ENCODE measurements around the gene DPP9. TPM values are rescaled to one million over a fixed set of nuclear protein-coding genes. Genes with fewer than 3 reads are reported as not detected.

Gene DPP9
- total RNA-seq, 1 experiment from 2014 or later, result 46.4 TPM

- Histone ChIP-seq H3K79me1 (ENCODE audit: insufficient read depth, low read depth, low read length, poor library complexity, severe bottlenecking) (no peaks in the 10 kb centered on the region), H4K8ac (replicated peaks; ENCODE audit: insufficient read length, low read depth, low read length) (no peak overlapping the region), H2BK120ac (ENCODE audit: low read depth, low read length, poor library complexity, severe bottlenecking) (no peak overlapping the region), H4K20me1 (ENCODE audit: control insufficient read depth, insufficient read depth, insufficient read length) (no peaks in the 10 kb centered on the region), H3K14ac (ENCODE audit: insufficient read depth, low read length) (no peak overlapping the region), H3K4ac (ENCODE audit: low read depth, low read length) (no peak overlapping the region), H3K23me2 (ENCODE audit: insufficient read length, low read depth, low read length, poor library complexity, severe bottlenecking) (no peaks in the 10 kb centered on the region), H3T11ph (ENCODE audit: low read length) (no peak overlapping the region), H2BK5ac (ENCODE audit: insufficient read length, low read length) (no peak overlapping the region), H3K18ac (ENCODE audit: insufficient read length, low read depth, low read length) (no peak overlapping the region), H2BK12ac (ENCODE audit: insufficient read length, low read depth, low read length) (no peak overlapping the region), H3K56ac (ENCODE audit: insufficient read length, low read depth, low read length) (no peak overlapping the region), H2BK20ac (ENCODE audit: low read depth, low read length, poor library complexity, severe bottlenecking) (no peak overlapping the region), H2BK15ac (ENCODE audit: low read depth, low read length) (no peak overlapping the region), H3K23ac (ENCODE audit: insufficient read length, low read depth, low read length) (no peak overlapping the region), H3K9ac (ENCODE audit: extremely low read depth, insufficient read length, low read length) (no peak overlapping the region), H3K27ac (ENCODE audit: insufficient read length, low read depth, low read length) (no peak overlapping the region), H2AFZ (ENCODE audit: low read length) (no peak overlapping the region), H3K27me3 (ENCODE audit: insufficient read depth, low read length) (no peaks in the 10 kb centered on the region), H4K5ac (ENCODE audit: insufficient read length, low read depth, low read length) (no peak overlapping the region), H4K91ac (ENCODE audit: insufficient read length, low read depth, low read length) (no peak overlapping the region), H3K9me3 (ENCODE audit: control insufficient read depth, low read depth, low read length) (no peaks in the 10 kb centered on the region), H3K79me2 (ENCODE audit: insufficient read depth, low read length) (no peaks in the 10 kb centered on the region), H3K4me1 (ENCODE audit: insufficient read depth, low read length) (no peaks in the 10 kb centered on the region), H2AK5ac (ENCODE audit: insufficient read length, low read length) (no peak overlapping the region), H3K4me2 (ENCODE audit: insufficient read depth, insufficient read length, low read length) (no peak overlapping the region)
- no CpG with 5 or more reads among the region's 10 CpGs for WGBS (ENCODE audit: extremely low coverage, insufficient read length, low lambda C conversion rate)
- Mint-ChIP-seq H3K9me3 (no peaks in the 10 kb centered on the region), H3K27me3 (ENCODE audit: low read depth) (no peaks in the 10 kb centered on the region), H3K27ac (no peak overlapping the region), H3K36me3 (ENCODE audit: insufficient read depth in 1 of 3, low read depth in 3 of 3) (peaks cover 19 to 57% (median 21%) of the 10 kb centered on the region in 3 experiments), H3K4me3 (no peak overlapping the region; a peak in 1 of 5 replicates), H3K4me1 (no peaks in the 10 kb centered on the region)
- DNase-seq, result no peak
- no peak for TF ChIP-seq CTCF (conservative IDR thresholded peaks at IDR 0.05)
Measured at GRCh38 chr19:4686700-4687099, 36.9 kb downstream of the DPP9 start.
